Ovary (tissue), 9 donors: ENCODE measurements around the gene THAP12. TPM values are rescaled to one million over a fixed set of nuclear protein-coding genes. Genes with fewer than 3 reads are reported as not detected.
"Not testable (repeated sequence)": the region's sequence is repeated elsewhere in the genome, so short reads cannot be mapped to it uniquely, and the experiment has no call there.

ENCODE experiments used
- DNase-seq, 5 donors: peaks; one replicate each; pipeline ENCODE4 v3.0.0-alpha.2; 2019 to 2020
- H3K27ac ChIP-seq, 2 donors: fragments of 200-600 bp; one replicate each; pipeline versions ENCODE4 v1.5.1 to v1.8.0; 2019 to 2022
- H3K27me3 ChIP-seq: fragments of 200-600 bp; one replicate; pipeline ENCODE4 v1.8.0; 2022
- H3K36me3 ChIP-seq: fragments of 200-600 bp; sonication (generic); one replicate; pipeline ENCODE4 v1.5.1; 2019
- H3K4me1 ChIP-seq: one replicate; pipeline ENCODE4 v1.8.1; 2013; ENCODE audit warnings: mild to moderate bottlenecking, moderate library complexity; ENCODE audit not compliant: insufficient read depth
- H3K4me3 ChIP-seq: fragments of 200-600 bp; sonication (generic); one replicate; pipeline ENCODE4 v1.5.1; 2017
- H3K9me3 ChIP-seq, 2 donors: fragments of 200-600 bp in 1 of 2; sonication (generic) in 1 of 2; one replicate each; pipeline versions ENCODE4 v1.5.1 to v1.8.1; 2013 to 2019; ENCODE audit warnings: mild to moderate bottlenecking in 1 of 2, moderate library complexity in 1 of 2
- CTCF ChIP-seq, 3 donors: fragments of 450-650 bp in 2 of 3; fragments of 200-600 bp in 1 of 3; IDR thresholded peaks; one replicate each; pipeline versions ENCODE4 v1.5.1 to v1.8.0; 2016 to 2022; ENCODE audit warnings: antibody characterized with exemption in 3 of 3, mild to moderate bottlenecking in 1 of 3
- EP300 ChIP-seq: sonication (generic); formaldehyde crosslinking; IDR thresholded peaks from one replicate; pipeline ENCODE4 v1.6.1; 2017; ENCODE audit warnings: antibody characterized with exemption
- POLR2A ChIP-seq: fragments of 450-650 bp; IDR thresholded peaks from one replicate; pipeline ENCODE4 v1.6.1; 2017; ENCODE audit warnings: antibody characterized with exemption, mild to moderate bottlenecking, moderate library complexity
- WGBS, 3 donors: extraction: QIAGEN DNeasy Blood & Tissue Kit in 1 of 3; methylation state at CpG; one replicate each; pipeline versions ENCODE4 v1.1.5 to v1.1.7; 2013 to 2017; 5-methylcytosine and 5-hydroxymethylcytosine counted together
- intact Hi-C, 4 donors: fragments of 100-400 bp; cut with DNase I; formaldehyde crosslinking; loops; one replicate each; pipeline versions ENCODE4 v1.11.0 to v1.15.1; 2022 to 2023
- polyA plus RNA-seq, 2 donors: library from polyadenylated mRNA; stranded (reverse); fragments of 200-250 nt in 1 of 2; fragments of 350-450 nt in 1 of 2; fragmentation: Illumina TruSeq in 1 of 2; extraction: RNeasy Lipid Tissue Mini Kit (QIAGEN cat#74804) in 1 of 2; gene quantifications; one replicate each; pipeline ENCODE4 v1.2.3, GENCODE V29; 2013 to 2014
- total RNA-seq, 7 donors: library from RNA; depleted of rRNA in 2 of 7; stranded (reverse); fragments of >200 nt in 2 of 7; fragmentation: NEBNext Ultra II Directional in 3 of 7; extraction: Animal tissue kit (Norgen Biotek cat#: 25700) in 3 of 7; gene quantifications; one replicate each; pipeline versions ENCODE4 v1.1.0 to v1.2.4, GENCODE V29; 2016 to 2023
- donor health status: DM: no; HTN: no; CAD: no; lungs with moderate emphysema.
- donor health status: DM: no; HTN: no; CAD: no.
- donor health status: Bipolar disorder and iron deficiency.
- donor health status: DM: yes; HTN: yes; CAD: no.
- donor health status: DM: no; HTN: no; CAD: no.
- donor health status: DM: yes; HTN: yes; CAD: no.

The THAP12 gene
- total and polyA plus RNA-seq, 9 donors, result 23.8 to 55.6 (median 41.6) TPM

GRCh38 chr11:76408171-76408965 lies 27.4 kb upstream of the THAP12 start:
- Histone ChIP-seq H3K36me3 (no peaks in the 10 kb centered on the region), H3K9me3 (no peaks in the 10 kb centered on the region), H3K27ac (no peak overlapping the region), H3K4me3 (no peak overlapping the region), H3K4me1 (no peaks in the 10 kb centered on the region), H3K27me3 (no peaks in the 10 kb centered on the region)
- 59 to 63% (median 63%) methylated on average over 7 of the region's 7 CpGs for WGBS, 3 donors
- intact Hi-C loops, result no loop called here
- no peak for DNase-seq
- TF ChIP-seq POLR2A, result no peak
- no peak for TF ChIP-seq EP300
- TF ChIP-seq CTCF (IDR thresholded peaks at IDR 0.05), result no peak

- no peaks in the 10 kb centered on the region for H3K9me3 ChIP-seq
- H3K27me3 ChIP-seq, result no peaks in the 10 kb centered on the region
- no peak for TF ChIP-seq CTCF (IDR thresholded peaks at IDR 0.05)
- no peak for TF ChIP-seq POLR2A
- TF ChIP-seq EP300, result no peak
- no peak for DNase-seq
- H3K36me3 ChIP-seq, result no peaks in the 10 kb centered on the region
- H3K4me3 ChIP-seq, result no peak overlapping the region
- no peaks in the 10 kb centered on the region for H3K4me1 ChIP-seq
- no peak overlapping the region for H3K27ac ChIP-seq
- intact Hi-C loops, result no loop called here
- 89 to 95% (median 90%) methylated on average over 4 of the region's 4 CpGs for WGBS, 3 donors
Measured at GRCh38 chr11:76406359-76406758, 25.4 kb upstream of the THAP12 start.

GRCh38 chr11:76401484-76401883 lies 20.6 kb upstream of the THAP12 start:
- intact Hi-C loops, H3K27ac ChIP-seq, H3K4me1 ChIP-seq, H3K36me3 ChIP-seq, H3K27me3 ChIP-seq, DNase-seq, H3K9me3 ChIP-seq, H3K4me3 ChIP-seq: not testable (repeated sequence)
- WGBS, 3 donors, result 93 to 95% (median 93%) methylated on average over 8 of the region's 8 CpGs

- intact Hi-C loops, result no loop called here
- no peaks in the 10 kb centered on the region for H3K4me1 ChIP-seq
- WGBS, 3 donors, result 93 to 98% (median 93%) methylated on average over 1 of the region's 1 CpG
Measured at GRCh38 chr11:76400967-76401366, 20.0 kb upstream of the THAP12 start.

More at GRCh38 chr11:76400967-76401366, 20.0 kb upstream of the THAP12 start:
- TF ChIP-seq POLR2A (no peak), EP300 (no peak), CTCF (IDR thresholded peaks at IDR 0.05) (no peak)
- Histone ChIP-seq H3K27ac (no peak overlapping the region), H3K36me3 (no peaks in the 10 kb centered on the region), H3K27me3 (no peaks in the 10 kb centered on the region), H3K9me3 (no peaks in the 10 kb centered on the region), H3K4me3 (no peak overlapping the region)
- no peak for DNase-seq
